Measurements from ENCODE around the gene ADAM33.

ADAM33 gene

GRCh38 chr20:3652676-3653596 lies 28.9 kb downstream of the ADAM33 start:
- Mint-ChIP-seq H3K27me3 (ENCODE audit: low read depth, poor library complexity) (peaks cover under 1% of the 10 kb centered on the region), H3K9me3 (no peaks in the 10 kb centered on the region), H3K36me3 (ENCODE audit: low read depth) (peaks cover 5% of the 10 kb centered on the region), H3K4me1 (peaks cover 58% of the 10 kb centered on the region), H3K27ac (no peak overlapping the region), H3K4me3 (no peak overlapping the region)
- no peak for DNase-seq
- TF ChIP-seq, protein P1, sequence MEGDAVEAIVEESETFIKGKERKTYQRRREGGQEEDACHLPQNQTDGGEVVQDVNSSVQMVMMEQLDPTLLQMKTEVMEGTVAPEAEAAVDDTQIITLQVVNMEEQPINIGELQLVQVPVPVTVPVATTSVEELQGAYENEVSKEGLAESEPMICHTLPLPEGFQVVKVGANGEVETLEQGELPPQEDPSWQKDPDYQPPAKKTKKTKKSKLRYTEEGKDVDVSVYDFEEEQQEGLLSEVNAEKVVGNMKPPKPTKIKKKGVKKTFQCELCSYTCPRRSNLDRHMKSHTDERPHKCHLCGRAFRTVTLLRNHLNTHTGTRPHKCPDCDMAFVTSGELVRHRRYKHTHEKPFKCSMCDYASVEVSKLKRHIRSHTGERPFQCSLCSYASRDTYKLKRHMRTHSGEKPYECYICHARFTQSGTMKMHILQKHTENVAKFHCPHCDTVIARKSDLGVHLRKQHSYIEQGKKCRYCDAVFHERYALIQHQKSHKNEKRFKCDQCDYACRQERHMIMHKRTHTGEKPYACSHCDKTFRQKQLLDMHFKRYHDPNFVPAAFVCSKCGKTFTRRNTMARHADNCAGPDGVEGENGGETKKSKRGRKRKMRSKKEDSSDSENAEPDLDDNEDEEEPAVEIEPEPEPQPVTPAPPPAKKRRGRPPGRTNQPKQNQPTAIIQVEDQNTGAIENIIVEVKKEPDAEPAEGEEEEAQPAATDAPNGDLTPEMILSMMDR (IDR thresholded peaks at IDR 0.05), result no peak

DNA sequence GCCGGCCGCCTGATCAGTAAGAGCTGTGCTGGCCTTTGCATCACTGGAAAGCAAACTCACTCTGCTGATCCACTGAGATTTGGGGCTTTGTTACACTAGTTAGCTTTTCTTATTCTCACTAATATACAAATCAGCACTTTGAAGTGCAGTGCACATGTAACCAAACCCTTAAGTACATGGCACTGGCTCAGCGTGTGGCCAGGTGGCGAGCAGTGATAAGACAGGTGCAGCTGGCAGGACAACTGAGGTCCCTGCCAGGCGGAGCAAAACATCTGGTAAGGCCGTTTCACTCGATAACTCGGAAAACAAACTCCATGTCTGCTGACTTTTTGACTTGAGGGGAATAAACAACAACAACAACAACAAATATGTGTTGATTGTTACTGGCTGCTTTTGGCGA lies 29.6 kb downstream of the ADAM33 start:
- peaks cover 5% of the 10 kb centered on the region for H3K36me3 Mint-ChIP-seq (ENCODE audit: low read depth)
- DNase-seq, result no peak
- H3K4me3 Mint-ChIP-seq, result no peak overlapping the region
- TF ChIP-seq, protein P1 (IDR thresholded peaks at IDR 0.05), result no peak
- H3K9me3 Mint-ChIP-seq, result no peaks in the 10 kb centered on the region
- H3K4me1 Mint-ChIP-seq, result peaks cover 65% of the 10 kb centered on the region
- H3K27me3 Mint-ChIP-seq (ENCODE audit: low read depth, poor library complexity), result no peaks in the 10 kb centered on the region
- no peak overlapping the region for H3K27ac Mint-ChIP-seq

DNA sequence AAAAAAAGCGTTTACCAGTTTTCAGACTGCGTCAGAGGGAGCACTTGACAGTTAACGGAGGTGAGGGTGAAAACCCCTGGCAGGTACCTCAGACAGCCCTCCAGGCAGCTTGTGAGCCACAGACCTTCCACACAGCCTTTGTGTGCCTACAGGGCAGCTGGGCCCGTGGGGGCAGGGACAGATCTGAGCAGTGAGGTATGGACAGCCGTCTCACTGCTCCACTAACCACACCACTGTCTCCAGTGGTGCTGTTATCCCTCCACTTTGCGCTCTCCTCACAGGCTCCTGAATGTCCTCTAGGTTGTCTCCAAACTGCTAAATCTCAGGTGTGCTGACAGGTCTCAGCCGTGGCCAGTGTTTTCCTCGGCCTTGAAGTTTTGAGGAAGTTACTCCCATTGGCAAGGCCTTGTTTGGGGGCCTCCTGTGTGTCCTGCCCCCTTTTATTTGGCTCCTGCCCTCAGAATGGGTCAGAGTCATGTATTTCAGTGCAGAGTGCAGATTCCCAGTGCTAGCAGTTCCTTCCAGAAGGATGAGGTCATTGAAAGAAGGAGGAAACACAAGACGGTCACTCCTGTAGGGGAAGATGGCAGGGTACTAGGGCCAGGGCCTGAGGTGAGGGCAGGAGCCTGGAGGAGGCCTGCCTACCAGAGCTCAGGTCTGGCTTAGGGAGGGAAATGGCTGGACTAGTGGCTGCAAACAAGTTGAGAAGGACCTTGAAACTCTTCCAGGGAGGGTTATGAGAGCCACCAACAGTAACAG lies 30.4 kb downstream of the ADAM33 start:
- peaks cover 5% of the 10 kb centered on the region for H3K36me3 Mint-ChIP-seq (ENCODE audit: low read depth)
- no peak for DNase-seq
- H3K4me3 Mint-ChIP-seq, result no peak overlapping the region
- peaks cover 73% of the 10 kb centered on the region for H3K4me1 Mint-ChIP-seq
- no peaks in the 10 kb centered on the region for H3K27me3 Mint-ChIP-seq (ENCODE audit: low read depth, poor library complexity)
- peak overlapping the region; percentile 86 for H3K27ac Mint-ChIP-seq
- TF ChIP-seq, protein P1 (IDR thresholded peaks at IDR 0.05), result no peak
- H3K9me3 Mint-ChIP-seq, result no peaks in the 10 kb centered on the region

- TF ChIP-seq, protein P1 (IDR thresholded peaks at IDR 0.05), result no peak
- Mint-ChIP-seq H3K36me3 (ENCODE audit: low read depth) (peaks cover 16% of the 10 kb centered on the region), H3K27ac (no peak overlapping the region), H3K4me1 (peaks cover 68% of the 10 kb centered on the region), H3K27me3 (ENCODE audit: low read depth, poor library complexity) (no peaks in the 10 kb centered on the region), H3K9me3 (no peaks in the 10 kb centered on the region), H3K4me3 (no peak overlapping the region)
- DNase-seq, result no peak
These were observed 32.9 kb downstream of the ADAM33 start for GRCh38 chr20:3648951-3649350.

GRCh38 chr20:3647473-3647872 lies 34.3 kb downstream of the ADAM33 start:
- H3K4me3 Mint-ChIP-seq, result no peak overlapping the region
- DNase-seq, result no peak
- H3K27me3 Mint-ChIP-seq (ENCODE audit: low read depth, poor library complexity), result no peaks in the 10 kb centered on the region
- TF ChIP-seq, protein P1 (IDR thresholded peaks at IDR 0.05), result no peak
- no peak overlapping the region for H3K27ac Mint-ChIP-seq
- peaks cover 56% of the 10 kb centered on the region for H3K4me1 Mint-ChIP-seq
- H3K9me3 Mint-ChIP-seq, result peaks cover 1% of the 10 kb centered on the region
- H3K36me3 Mint-ChIP-seq (ENCODE audit: low read depth), result peaks cover 16% of the 10 kb centered on the region
